ENCODE measurements around the gene OR1L1.

DNA sequence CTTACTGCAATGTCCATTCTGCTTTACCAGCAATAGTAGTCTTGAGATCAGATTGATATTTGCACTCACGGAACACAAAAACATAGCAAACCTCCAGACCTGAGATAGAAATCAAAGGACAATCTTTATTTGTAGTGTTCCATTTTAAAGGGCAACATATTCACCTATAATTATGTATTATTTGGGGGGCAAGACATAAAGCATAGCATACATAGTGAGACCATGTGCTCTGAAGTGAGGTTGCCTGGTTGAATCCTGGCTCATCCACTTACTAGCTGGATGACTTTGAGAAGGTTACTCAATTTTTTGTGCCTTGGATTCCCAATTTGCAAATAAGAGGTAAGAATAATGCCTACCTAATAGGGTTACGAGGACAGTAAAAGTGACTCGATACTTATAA, 4.0 kb upstream of the OR1L1 start, which contains the start of gene OR1B1:
- TF ChIP-seq, protein P1, sequence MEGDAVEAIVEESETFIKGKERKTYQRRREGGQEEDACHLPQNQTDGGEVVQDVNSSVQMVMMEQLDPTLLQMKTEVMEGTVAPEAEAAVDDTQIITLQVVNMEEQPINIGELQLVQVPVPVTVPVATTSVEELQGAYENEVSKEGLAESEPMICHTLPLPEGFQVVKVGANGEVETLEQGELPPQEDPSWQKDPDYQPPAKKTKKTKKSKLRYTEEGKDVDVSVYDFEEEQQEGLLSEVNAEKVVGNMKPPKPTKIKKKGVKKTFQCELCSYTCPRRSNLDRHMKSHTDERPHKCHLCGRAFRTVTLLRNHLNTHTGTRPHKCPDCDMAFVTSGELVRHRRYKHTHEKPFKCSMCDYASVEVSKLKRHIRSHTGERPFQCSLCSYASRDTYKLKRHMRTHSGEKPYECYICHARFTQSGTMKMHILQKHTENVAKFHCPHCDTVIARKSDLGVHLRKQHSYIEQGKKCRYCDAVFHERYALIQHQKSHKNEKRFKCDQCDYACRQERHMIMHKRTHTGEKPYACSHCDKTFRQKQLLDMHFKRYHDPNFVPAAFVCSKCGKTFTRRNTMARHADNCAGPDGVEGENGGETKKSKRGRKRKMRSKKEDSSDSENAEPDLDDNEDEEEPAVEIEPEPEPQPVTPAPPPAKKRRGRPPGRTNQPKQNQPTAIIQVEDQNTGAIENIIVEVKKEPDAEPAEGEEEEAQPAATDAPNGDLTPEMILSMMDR (IDR thresholded peaks at IDR 0.05; ENCODE audit: low read length): no peak
- TF ChIP-seq EZH2 (IDR thresholded peaks at IDR 0.05; ENCODE audit: borderline replicate concordance, low read length): no peak
